ENCODE measurements around the gene FGD2. TPM values are rescaled to one million over a fixed set of nuclear protein-coding genes. Genes with fewer than 3 reads are reported as not detected.

Gene FGD2
- total and polyA plus RNA-seq, 7 donors: 3.7 to 40.8 (median 20.1) TPM

GRCh38 chr6:37060195-37060559, 54.7 kb downstream of the FGD2 start:
- WGBS, 2 donors: 71 to 76% methylated on average over 4 of the region's 4 CpGs
- DNase-seq: no peak
- Histone ChIP-seq H3K9me3 (no peaks in the 10 kb centered on the region), H3K36me3 (no peaks in the 10 kb centered on the region), H3K27ac (peak overlapping the region; percentile 76 to 90 (median 86)), H3K4me1 (peaks cover 0 to 15% (median 13%) of the 10 kb centered on the region in 4 donors), H3K4me3 (no peak overlapping the region), H3K27me3 (no peaks in the 10 kb centered on the region)
- intact Hi-C loops (cut with DNase I): no loop called here
- TF ChIP-seq CTCF (IDR thresholded peaks at IDR 0.05): no peak
- TF ChIP-seq POLR2AphosphoS5 (IDR thresholded peaks at IDR 0.05): no peak
- no peak for TF ChIP-seq POLR2A (IDR thresholded peaks at IDR 0.05)
- no peak for TF ChIP-seq EP300 (IDR thresholded peaks at IDR 0.05)

GRCh38 chr6:37061157-37061804, 55.8 kb downstream of the FGD2 start:
- 77 to 84% methylated on average over 11 of the region's 11 CpGs for WGBS, 2 donors
- TF ChIP-seq EP300 (IDR thresholded peaks at IDR 0.05) (no peak), CTCF (IDR thresholded peaks at IDR 0.05) (no peak), POLR2A (IDR thresholded peaks at IDR 0.05) (no peak), POLR2AphosphoS5 (IDR thresholded peaks at IDR 0.05) (no peak)
- Histone ChIP-seq H3K36me3 (no peaks in the 10 kb centered on the region), H3K4me1 (peaks cover 0 to 15% (median 13%) of the 10 kb centered on the region in 4 donors), H3K4me3 (no peak overlapping the region), H3K27ac (peak overlapping the region in 1 of 4 donors; percentile 22), H3K27me3 (no peaks in the 10 kb centered on the region), H3K9me3 (no peaks in the 10 kb centered on the region)
- DNase-seq: no peak
- intact Hi-C loops (cut with DNase I): no loop called here

GRCh38 chr6:37062424-37062823, 57.0 kb downstream of the FGD2 start:
- H3K36me3 ChIP-seq: no peaks in the 10 kb centered on the region
- 84 to 92% methylated on average over 6 of the region's 6 CpGs for WGBS, 2 donors
- no peaks in the 10 kb centered on the region for H3K9me3 ChIP-seq
- DNase-seq: no peak
- no peak overlapping the region for H3K27ac ChIP-seq
- no peaks in the 10 kb centered on the region for H3K27me3 ChIP-seq
- no peak overlapping the region for H3K4me3 ChIP-seq
- TF ChIP-seq EP300 (IDR thresholded peaks at IDR 0.05) (no peak), POLR2AphosphoS5 (IDR thresholded peaks at IDR 0.05) (no peak), POLR2A (IDR thresholded peaks at IDR 0.05) (no peak), CTCF (IDR thresholded peaks at IDR 0.05) (no peak)
- intact Hi-C loops (cut with DNase I): no loop called here
- H3K4me1 ChIP-seq: peaks cover 0 to 15% (median 13%) of the 10 kb centered on the region in 4 donors

GRCh38 chr6:37068356-37069270, 63.2 kb downstream of the FGD2 start:
- Histone ChIP-seq H3K27me3 (no peaks in the 10 kb centered on the region), H3K4me1 (no peaks in the 10 kb centered on the region), H3K4me3 (no peak overlapping the region), H3K36me3 (no peaks in the 10 kb centered on the region), H3K9me3 (no peaks in the 10 kb centered on the region), H3K27ac (no peak overlapping the region)
- WGBS, 2 donors: 77 to 89% methylated on average over 17 of the region's 17 CpGs
- DNase-seq: no peak
- intact Hi-C loops (cut with DNase I): no loop called here
- TF ChIP-seq EP300 (IDR thresholded peaks at IDR 0.05) (no peak), POLR2A (IDR thresholded peaks at IDR 0.05) (no peak), CTCF (IDR thresholded peaks at IDR 0.05) (no peak), POLR2AphosphoS5 (IDR thresholded peaks at IDR 0.05) (no peak)
